H9 (cell line): Measurements from ENCODE around the gene DAB1. TPM values are rescaled to one million over a fixed set of nuclear protein-coding genes. Genes with fewer than 3 reads are reported as not detected.

Experiments
- DNase-seq: peaks from one replicate; pipeline ENCODE4 v3.0.0-alpha.2; 2017
- H2AFZ ChIP-seq: one replicate; pipeline ENCODE4 v1.6.1; 2013; ENCODE audit warnings: mild to moderate bottlenecking, low read length, control low read depth, moderate library complexity
- H2AK5ac ChIP-seq: 2 replicates; pipeline ENCODE4 v1.6.1; 2013; ENCODE audit warnings: low read length, control low read depth, mixed read lengths; ENCODE audit not compliant: insufficient read length
- H2BK120ac ChIP-seq: one replicate; pipeline ENCODE4 v1.6.1; 2013; ENCODE audit warnings: low read depth, mild to moderate bottlenecking, low read length, control low read depth, inconsistent platforms; ENCODE audit not compliant: poor library complexity, severe bottlenecking
- H2BK12ac ChIP-seq: 2 replicates; pipeline ENCODE4 v1.6.1; 2013; ENCODE audit warnings: low read length, control low read depth, mixed read lengths, low read depth; ENCODE audit not compliant: insufficient read length
- H2BK15ac ChIP-seq: 2 replicates; pipeline ENCODE4 v1.6.1; 2013; ENCODE audit warnings: low read depth, low read length, control low read depth
- H2BK20ac ChIP-seq: one replicate; pipeline ENCODE4 v1.6.1; 2013; ENCODE audit warnings: low read depth, mild to moderate bottlenecking, low read length, control low read depth, inconsistent platforms; ENCODE audit not compliant: poor library complexity, severe bottlenecking
- H2BK5ac ChIP-seq: 2 replicates; pipeline ENCODE4 v1.6.1; 2013; ENCODE audit warnings: low read length, control low read depth, mixed read lengths; ENCODE audit not compliant: insufficient read length
- H3K14ac ChIP-seq: 2 replicates; pipeline ENCODE4 v1.6.1; 2013; ENCODE audit warnings: low read length, control low read depth; ENCODE audit not compliant: insufficient read depth
- H3K18ac ChIP-seq: 2 replicates; pipeline ENCODE4 v1.6.1; 2013; ENCODE audit warnings: low read depth, mild to moderate bottlenecking, mixed read lengths, low read length, control low read depth; ENCODE audit not compliant: insufficient read length
- H3K23ac ChIP-seq: 2 replicates; pipeline ENCODE4 v1.6.1; 2013; ENCODE audit warnings: low read length, control low read depth, mixed read lengths, low read depth; ENCODE audit not compliant: insufficient read length
- H3K23me2 ChIP-seq: 2 replicates; pipeline ENCODE4 v1.6.1; 2013; ENCODE audit warnings: low read depth, mild to moderate bottlenecking, mixed read lengths, low read length, control low read depth; ENCODE audit not compliant: insufficient read length, poor library complexity, severe bottlenecking
- H3K27ac ChIP-seq: 2 replicates; pipeline ENCODE4 v1.5.1; 2013; ENCODE audit warnings: low read length, control low read depth, mixed read lengths, low read depth; ENCODE audit not compliant: insufficient read length
- H3K27me3 ChIP-seq: 2 replicates; pipeline ENCODE4 v1.6.1; 2013; ENCODE audit warnings: low read length, control low read depth, inconsistent platforms; ENCODE audit not compliant: insufficient read depth
- H3K4ac ChIP-seq: 2 replicates; pipeline ENCODE4 v1.6.1; 2013; ENCODE audit warnings: low read depth, mild to moderate bottlenecking, control low read depth, inconsistent platforms, low read length, moderate library complexity
- H3K4me1 ChIP-seq: 2 replicates; pipeline ENCODE4 v1.6.1; 2013; ENCODE audit warnings: low read length, control low read depth, inconsistent platforms; ENCODE audit not compliant: insufficient read depth
- H3K4me2 ChIP-seq: 2 replicates; pipeline ENCODE4 v1.6.1; 2013; ENCODE audit warnings: low read length, control low read depth, mixed read lengths; ENCODE audit not compliant: insufficient read length, insufficient read depth
- H3K56ac ChIP-seq: 2 replicates; pipeline ENCODE4 v1.6.1; 2013; ENCODE audit warnings: low read depth, mild to moderate bottlenecking, mixed read lengths, low read length, control low read depth; ENCODE audit not compliant: insufficient read length
- H3K79me1 ChIP-seq: 2 replicates; pipeline ENCODE4 v1.6.1; 2013; ENCODE audit warnings: low read depth, mild to moderate bottlenecking, moderate library complexity, low read length, control low read depth, inconsistent platforms; ENCODE audit not compliant: insufficient read depth, poor library complexity, severe bottlenecking
- H3K79me2 ChIP-seq: 2 replicates; pipeline ENCODE4 v1.6.1; 2013; ENCODE audit warnings: low read length, control low read depth, inconsistent platforms; ENCODE audit not compliant: insufficient read depth
- H3K9ac ChIP-seq: 2 replicates; pipeline ENCODE4 v1.6.1; 2013; ENCODE audit warnings: low read length, control low read depth, mixed read lengths; ENCODE audit not compliant: insufficient read length; ENCODE audit errors: extremely low read depth
- H3K9me3 ChIP-seq: one replicate; pipeline ENCODE4 v1.6.1; 2013; ENCODE audit warnings: low read depth, low read length, inconsistent platforms; ENCODE audit not compliant: control insufficient read depth
- H3T11ph ChIP-seq: one replicate; pipeline ENCODE4 v1.6.1; 2013; ENCODE audit warnings: mild to moderate bottlenecking, low read length, control low read depth, inconsistent platforms
- H4K20me1 ChIP-seq: one replicate; pipeline ENCODE4 v1.6.1; 2013; ENCODE audit not compliant: control insufficient read depth, insufficient read length, insufficient read depth
- H4K5ac ChIP-seq: 2 replicates; pipeline ENCODE4 v1.6.1; 2013; ENCODE audit warnings: low read depth, mild to moderate bottlenecking, mixed read lengths, low read length, control low read depth; ENCODE audit not compliant: insufficient read length
- H4K8ac ChIP-seq: replicated peaks from 2 replicates; pipeline ENCODE4 v1.6.1; 2013; ENCODE audit warnings: low read length, control low read depth, mixed read lengths, low read depth; ENCODE audit not compliant: insufficient read length
- H4K91ac ChIP-seq: 2 replicates; pipeline ENCODE4 v1.6.1; 2013; ENCODE audit warnings: low read depth, mild to moderate bottlenecking, moderate library complexity, mixed read lengths, low read length, control low read depth; ENCODE audit not compliant: insufficient read length
- H3K27ac Mint-ChIP-seq, 3 experiments: 2 replicates in 2 of 3; 3 replicates in 1 of 3; pipeline ENCODE4 v1.8.0; 2020 to 2021; ENCODE audit warnings: mixed read lengths in 3 of 3, mild to moderate bottlenecking in 1 of 3, moderate library complexity in 1 of 3
- H3K27me3 Mint-ChIP-seq: 2 replicates; pipeline ENCODE4 v1.8.0; 2021; ENCODE audit warnings: low read depth, mild to moderate bottlenecking, moderate library complexity, mixed read lengths
- H3K36me3 Mint-ChIP-seq, 3 experiments: 2 replicates in 2 of 3; 3 replicates in 1 of 3; pipeline ENCODE4 v1.8.0; 2020 to 2021; ENCODE audit warnings: low read depth in 3 of 3, mixed read lengths in 3 of 3; ENCODE audit not compliant: insufficient read depth in 1 of 3
- H3K4me1 Mint-ChIP-seq, 2 experiments: 2 replicates each; pipeline ENCODE4 v1.8.0; 2020; ENCODE audit warnings: mixed read lengths in 2 of 2
- H3K4me3 Mint-ChIP-seq, 2 experiments: 2 replicates in 1 of 2; 3 replicates in 1 of 2; pipeline ENCODE4 v1.8.0; 2020 to 2021; ENCODE audit warnings: mild to moderate bottlenecking in 2 of 2, mixed read lengths in 2 of 2, moderate library complexity in 1 of 2
- H3K9me3 Mint-ChIP-seq, 2 experiments: 2 replicates in 1 of 2; 3 replicates in 1 of 2; pipeline ENCODE4 v1.8.0; 2020; ENCODE audit warnings: mild to moderate bottlenecking in 2 of 2, mixed read lengths in 2 of 2, moderate library complexity in 1 of 2
- WGBS: extraction: QIAGEN DNeasy Blood & Tissue Kit; methylation state at CpG from one replicate; pipeline ENCODE4 v1.1.7; 2013; ENCODE audit warnings: missing lambda C conversion rate, low lambda C conversion rate, mixed read lengths; ENCODE audit not compliant: insufficient read length; ENCODE audit errors: extremely low coverage; 5-methylcytosine and 5-hydroxymethylcytosine counted together
- total RNA-seq: library from RNA; stranded (reverse); gene quantifications from 2 replicates; pipeline ENCODE4 v1.2.1, GENCODE V29; 2021
- TF ChIP-seq, protein P1 (sequence below): fragments of 200-600 bp; sonication (generic); conservative IDR thresholded peaks from 3 replicates; pipeline ENCODE4 v1.8.0; 2021; ENCODE audit warnings: antibody characterized with exemption, mild to moderate bottlenecking

The DAB1 gene
- total RNA-seq, 1 experiment from 2014 or later, result 9.3 TPM

DNA sequence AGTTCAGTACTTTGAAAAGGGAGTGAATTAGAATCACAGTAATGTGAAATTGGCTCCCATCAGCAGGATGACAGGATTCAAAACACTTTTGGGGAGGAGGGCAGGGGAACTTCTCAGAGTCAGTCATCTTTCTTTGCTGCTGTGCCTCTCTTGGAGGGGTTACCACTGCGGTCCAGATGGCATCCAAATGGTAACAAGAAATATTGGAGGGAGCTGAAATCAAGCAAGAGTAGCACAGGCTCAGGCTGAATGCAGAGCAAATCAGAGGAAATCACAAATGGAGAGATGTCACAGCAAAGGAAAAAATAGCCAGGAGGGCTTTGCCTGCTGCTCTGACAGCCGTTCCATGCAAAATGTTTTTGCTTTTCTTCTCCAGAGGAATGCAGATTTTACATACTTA, 383.0 kb downstream of the DAB1 start:
- H3K23ac ChIP-seq, result no peak overlapping the region

More for the DNA sequence above, 383.0 kb downstream of the DAB1 start:
- Histone ChIP-seq H3K23me2 (no peaks in the 10 kb centered on the region), H3K18ac (no peak overlapping the region), H2BK12ac (no peak overlapping the region), H4K20me1 (no peaks in the 10 kb centered on the region), H3K9me3 (no peaks in the 10 kb centered on the region), H4K8ac (no peak overlapping the region), H3K4ac (no peak overlapping the region), H3K27ac (no peak overlapping the region), H4K5ac (no peak overlapping the region), H3K27me3 (no peaks in the 10 kb centered on the region), H3K14ac (no peak overlapping the region), H2BK5ac (no peak overlapping the region), H3K4me1 (no peaks in the 10 kb centered on the region), H3K79me2 (no peaks in the 10 kb centered on the region), H2BK120ac (no peak overlapping the region), H3T11ph (no peak overlapping the region), H3K56ac (no peak overlapping the region), H4K91ac (no peak overlapping the region), H3K4me2 (no peak overlapping the region), H3K79me1 (no peaks in the 10 kb centered on the region), H3K9ac (no peak overlapping the region), H2AK5ac (no peak overlapping the region), H2AFZ (no peak overlapping the region), H2BK15ac (no peak overlapping the region), H2BK20ac (no peak overlapping the region)
- WGBS, result no CpG with 5 or more reads among the region's 2 CpGs
- no peak overlapping the region for H3K27ac Mint-ChIP-seq
- H3K9me3 Mint-ChIP-seq, result no peaks in the 10 kb centered on the region; a peak in 1 of 5 replicates
- no peak overlapping the region for H3K4me3 Mint-ChIP-seq
- H3K4me1 Mint-ChIP-seq, result peaks cover 4 to 9% of the 10 kb centered on the region in 2 experiments; a peak in 1 of 4 replicates
- peaks cover 5% of the 10 kb centered on the region for H3K27me3 Mint-ChIP-seq
- TF ChIP-seq, protein P1, sequence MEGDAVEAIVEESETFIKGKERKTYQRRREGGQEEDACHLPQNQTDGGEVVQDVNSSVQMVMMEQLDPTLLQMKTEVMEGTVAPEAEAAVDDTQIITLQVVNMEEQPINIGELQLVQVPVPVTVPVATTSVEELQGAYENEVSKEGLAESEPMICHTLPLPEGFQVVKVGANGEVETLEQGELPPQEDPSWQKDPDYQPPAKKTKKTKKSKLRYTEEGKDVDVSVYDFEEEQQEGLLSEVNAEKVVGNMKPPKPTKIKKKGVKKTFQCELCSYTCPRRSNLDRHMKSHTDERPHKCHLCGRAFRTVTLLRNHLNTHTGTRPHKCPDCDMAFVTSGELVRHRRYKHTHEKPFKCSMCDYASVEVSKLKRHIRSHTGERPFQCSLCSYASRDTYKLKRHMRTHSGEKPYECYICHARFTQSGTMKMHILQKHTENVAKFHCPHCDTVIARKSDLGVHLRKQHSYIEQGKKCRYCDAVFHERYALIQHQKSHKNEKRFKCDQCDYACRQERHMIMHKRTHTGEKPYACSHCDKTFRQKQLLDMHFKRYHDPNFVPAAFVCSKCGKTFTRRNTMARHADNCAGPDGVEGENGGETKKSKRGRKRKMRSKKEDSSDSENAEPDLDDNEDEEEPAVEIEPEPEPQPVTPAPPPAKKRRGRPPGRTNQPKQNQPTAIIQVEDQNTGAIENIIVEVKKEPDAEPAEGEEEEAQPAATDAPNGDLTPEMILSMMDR, result no peak
- no peak for DNase-seq
- H3K36me3 Mint-ChIP-seq, result peaks cover 0 to 2% (median 0%) of the 10 kb centered on the region in 3 experiments; a peak in 2 of 7 replicates
